Naive thymus-derived CD8-positive, alpha-beta T cell (primary cell): ENCODE data around the gene PARD3. TPM values are rescaled to one million over a fixed set of nuclear protein-coding genes. Genes with fewer than 3 reads are reported as not detected.

Experiments
- ATAC-seq, 2 donors: fragments of 150-1000 bp; cut with Tn5 transposase in 1 of 2; sonication (Bioruptor Pico), chemical (Tn5 transposase) in 1 of 2; 1 replicate in 1 of 2; 2 replicates in 1 of 2; pipeline ENCODE4 v1.10.0; 2021; ENCODE audit warnings: mild to moderate bottlenecking in 2 of 2, moderate library complexity in 2 of 2
- POLR2A ChIA-PET: fragments of 350-600 bp; sonication (Branson Sonifier 250); formaldehyde crosslinking; loops from one replicate; lab custom pipeline; 2021; ENCODE audit warnings: antibody characterized with exemption; lab: Charles Lee
- DNase-seq, 10 donors: peaks; one replicate each; pipeline versions ENCODE4 v3.0.0 to v3.0.0-alpha.2; 2020 to 2022
- H3K27ac Mint-ChIP-seq, 10 donors: one replicate each; pipeline ENCODE4 v1.8.0; 2020 to 2022; ENCODE audit warnings: mild to moderate bottlenecking in 10 of 10, mixed read lengths in 10 of 10, moderate library complexity in 4 of 10, inconsistent platforms in 1 of 10
- H3K27me3 Mint-ChIP-seq, 5 donors: one replicate each; pipeline ENCODE4 v1.8.0; 2021 to 2022; ENCODE audit warnings: mixed read lengths in 5 of 5
- H3K36me3 Mint-ChIP-seq, 3 donors: one replicate each; pipeline ENCODE4 v1.8.0; 2020 to 2022; ENCODE audit warnings: mixed read lengths in 3 of 3, mild to moderate bottlenecking in 2 of 3, inconsistent platforms in 1 of 3
- H3K4me1 Mint-ChIP-seq, 4 donors: one replicate each; pipeline ENCODE4 v1.8.0; 2021 to 2022; ENCODE audit warnings: mixed read lengths in 4 of 4
- H3K4me3 Mint-ChIP-seq, 10 donors: one replicate each; pipeline ENCODE4 v1.8.0; 2020 to 2022; ENCODE audit warnings: mild to moderate bottlenecking in 10 of 10, mixed read lengths in 10 of 10, moderate library complexity in 6 of 10, inconsistent platforms in 1 of 10
- H3K9me3 Mint-ChIP-seq, 9 donors: one replicate each; pipeline ENCODE4 v1.8.0; 2020 to 2022; ENCODE audit warnings: mixed read lengths in 9 of 9, mild to moderate bottlenecking in 3 of 9, inconsistent platforms in 1 of 9, moderate library complexity in 1 of 9
- polyA plus RNA-seq, 3 donors: library from polyadenylated mRNA; unstranded; fragments of 300-500 nt; fragmentation: Illumina TruSeq; gene quantifications; one replicate each; pipeline ENCODE4 v1.2.3, GENCODE V29; 2021
- total RNA-seq, 8 experiments: library from RNA in 2 of 8; stranded (reverse) in 2 of 8; gene quantifications; one replicate each; pipeline ENCODE4 v1.2.3 and lab custom pipeline; 2021 to 2026

Gene PARD3
- total and polyA plus RNA-seq, 5 experiments from 2014 or later: 0.10 to 0.51 (median 0.18) TPM

DNA sequence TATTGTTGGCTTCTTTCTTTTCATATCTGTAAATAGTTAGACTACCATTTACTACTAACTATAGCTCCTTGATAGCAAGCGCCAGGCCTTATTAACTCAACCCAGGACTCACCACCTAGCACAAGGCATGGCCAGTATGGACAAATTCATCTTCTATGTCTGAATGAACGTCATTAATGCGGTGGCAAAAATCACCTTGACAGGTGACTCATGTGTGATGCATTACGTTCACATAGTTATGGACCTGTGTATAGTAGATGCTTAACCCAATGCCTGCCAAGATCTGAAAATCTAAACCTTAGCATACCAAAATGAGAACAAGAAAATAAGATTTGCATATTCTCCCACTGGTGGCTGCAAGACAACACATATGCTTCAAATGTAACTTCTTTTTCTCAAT lies 300.8 kb downstream of the PARD3 start:
- no peaks in the 10 kb centered on the region for H3K4me1 Mint-ChIP-seq
- no peak for ATAC-seq
- DNase-seq: no peak
- no peaks in the 10 kb centered on the region for H3K9me3 Mint-ChIP-seq
- POLR2A ChIA-PET: no interaction called here
- H3K27me3 Mint-ChIP-seq: peaks cover 0 to 8% (median 0%) of the 10 kb centered on the region in 5 donors
- H3K36me3 Mint-ChIP-seq: no peaks in the 10 kb centered on the region
- no peak overlapping the region for H3K4me3 Mint-ChIP-seq
- no peak overlapping the region for H3K27ac Mint-ChIP-seq

DNA sequence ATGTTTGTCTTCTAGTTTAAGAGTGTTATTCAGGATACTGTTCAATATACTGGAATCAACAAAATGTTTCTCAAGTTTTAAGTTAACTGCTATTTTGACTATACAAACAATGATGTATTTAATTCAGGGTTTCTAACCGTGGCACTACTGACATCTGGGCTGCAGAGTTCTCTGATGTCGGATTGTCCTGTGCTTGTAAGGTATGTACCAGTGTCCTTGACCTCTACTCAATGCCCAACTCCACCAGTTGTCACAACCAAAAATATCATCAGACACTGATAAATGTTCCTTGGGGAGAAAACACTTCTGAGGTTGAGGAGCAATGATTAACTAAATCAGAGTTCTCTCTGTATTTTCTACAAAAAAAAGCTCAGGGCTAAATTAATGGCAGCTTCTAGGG lies 301.5 kb downstream of the PARD3 start:
- Mint-ChIP-seq H3K36me3 (no peaks in the 10 kb centered on the region), H3K27me3 (peaks cover 0 to 8% (median 0%) of the 10 kb centered on the region in 5 donors), H3K4me1 (no peaks in the 10 kb centered on the region), H3K9me3 (no peaks in the 10 kb centered on the region), H3K27ac (no peak overlapping the region), H3K4me3 (no peak overlapping the region)
- POLR2A ChIA-PET: no interaction called here
- DNase-seq: no peak
- ATAC-seq: no peak

- Mint-ChIP-seq H3K4me3 (no peak overlapping the region), H3K27me3 (peaks cover 0 to 3% (median 0%) of the 10 kb centered on the region in 5 donors), H3K36me3 (no peaks in the 10 kb centered on the region), H3K4me1 (no peaks in the 10 kb centered on the region), H3K9me3 (no peaks in the 10 kb centered on the region), H3K27ac (no peak overlapping the region)
- DNase-seq (no peak), ATAC-seq (no peak)
- POLR2A ChIA-PET: no interaction called here
Observed at GRCh38 chr10:34507217-34507616, 307.9 kb downstream of the PARD3 start.

DNA sequence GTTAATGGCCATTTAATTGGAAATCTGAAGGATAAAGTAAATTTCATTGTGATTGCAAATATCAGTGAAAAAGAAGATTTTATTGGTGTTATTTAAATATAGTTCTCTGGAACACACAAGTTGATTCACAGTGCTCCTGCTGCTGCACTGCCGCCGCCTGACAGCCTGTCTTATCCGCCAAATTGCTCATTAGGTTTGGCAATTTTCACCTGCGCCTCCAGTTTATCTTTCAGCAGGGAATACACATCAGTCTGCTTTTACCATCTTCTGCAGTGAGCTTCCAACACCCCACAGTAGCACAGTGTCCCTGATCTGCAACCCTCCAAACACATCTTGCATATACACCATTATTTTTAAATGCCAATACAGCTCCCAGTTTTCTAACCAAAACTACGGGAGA lies 308.3 kb downstream of the PARD3 start:
- Mint-ChIP-seq H3K27me3 (peaks cover 0 to 3% (median 0%) of the 10 kb centered on the region in 5 donors), H3K27ac (no peak overlapping the region), H3K36me3 (no peaks in the 10 kb centered on the region), H3K9me3 (no peaks in the 10 kb centered on the region), H3K4me1 (no peaks in the 10 kb centered on the region), H3K4me3 (no peak overlapping the region)
- POLR2A ChIA-PET: no interaction called here
- no peak for DNase-seq
- ATAC-seq: no peak

GRCh38 chr10:34505338-34505737 lies 309.8 kb downstream of the PARD3 start:
- Mint-ChIP-seq H3K9me3 (no peaks in the 10 kb centered on the region), H3K36me3 (no peaks in the 10 kb centered on the region), H3K4me3 (no peak overlapping the region), H3K27ac (no peak overlapping the region), H3K4me1 (no peaks in the 10 kb centered on the region), H3K27me3 (peaks cover 0 to 3% (median 0%) of the 10 kb centered on the region in 5 donors)
- ATAC-seq (no peak), DNase-seq (no peak)
- POLR2A ChIA-PET: no interaction called here

GRCh38 chr10:34504534-34504933 lies 310.6 kb downstream of the PARD3 start:
- H3K36me3 Mint-ChIP-seq: no peaks in the 10 kb centered on the region
- no peaks in the 10 kb centered on the region for H3K9me3 Mint-ChIP-seq
- no peaks in the 10 kb centered on the region for H3K4me1 Mint-ChIP-seq
- ATAC-seq: no peak
- no peak overlapping the region for H3K27ac Mint-ChIP-seq
- peaks cover 0 to 3% (median 0%) of the 10 kb centered on the region in 5 donors for H3K27me3 Mint-ChIP-seq
- no peak for DNase-seq
- POLR2A ChIA-PET: no interaction called here
- no peak overlapping the region for H3K4me3 Mint-ChIP-seq

DNA sequence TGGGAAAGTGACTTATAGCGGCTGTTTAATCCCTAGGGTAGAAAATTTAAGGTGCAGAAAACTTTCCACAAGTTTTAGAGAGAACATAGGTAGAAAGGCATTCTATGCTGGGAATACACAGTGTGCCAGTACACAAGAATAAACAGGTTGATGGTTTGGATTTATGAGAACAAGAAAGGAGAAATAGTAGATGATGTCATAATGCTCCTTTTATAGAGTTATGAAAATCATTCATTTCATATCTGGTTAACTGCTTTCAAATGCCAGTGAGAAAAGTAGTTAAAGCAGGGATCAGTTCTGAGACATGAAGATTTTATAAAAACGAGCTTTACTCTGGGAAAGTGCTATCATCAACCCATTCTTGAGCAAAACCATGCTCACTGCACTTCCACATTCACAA lies 311.4 kb downstream of the PARD3 start:
- Mint-ChIP-seq H3K36me3 (no peaks in the 10 kb centered on the region), H3K9me3 (no peaks in the 10 kb centered on the region), H3K4me3 (no peak overlapping the region), H3K27me3 (peaks cover 0 to 3% (median 0%) of the 10 kb centered on the region in 5 donors), H3K4me1 (no peaks in the 10 kb centered on the region), H3K27ac (no peak overlapping the region)
- ATAC-seq: no peak
- DNase-seq: no peak
- POLR2A ChIA-PET: no interaction called here

GRCh38 chr10:34499612-34500279 lies 315.4 kb downstream of the PARD3 start:
- H3K4me1 Mint-ChIP-seq: no peaks in the 10 kb centered on the region
- POLR2A ChIA-PET: no interaction called here
- no peak for ATAC-seq
- no peaks in the 10 kb centered on the region for H3K36me3 Mint-ChIP-seq
- no peak for DNase-seq
- H3K27me3 Mint-ChIP-seq: no peaks in the 10 kb centered on the region
- H3K9me3 Mint-ChIP-seq: no peaks in the 10 kb centered on the region
- no peak overlapping the region for H3K27ac Mint-ChIP-seq
- no peak overlapping the region for H3K4me3 Mint-ChIP-seq

- no peaks in the 10 kb centered on the region for H3K4me1 Mint-ChIP-seq
- DNase-seq (no peak), ATAC-seq (no peak)
- no peaks in the 10 kb centered on the region for H3K27me3 Mint-ChIP-seq
- H3K36me3 Mint-ChIP-seq: no peaks in the 10 kb centered on the region
- POLR2A ChIA-PET: no interaction called here
- H3K4me3 Mint-ChIP-seq: no peak overlapping the region
- no peak overlapping the region for H3K27ac Mint-ChIP-seq
- H3K9me3 Mint-ChIP-seq: no peaks in the 10 kb centered on the region
Observed at GRCh38 chr10:34498821-34499220, 316.3 kb downstream of the PARD3 start.

- no peaks in the 10 kb centered on the region for H3K27me3 Mint-ChIP-seq
- ATAC-seq (no peak), DNase-seq (no peak)
- no peaks in the 10 kb centered on the region for H3K9me3 Mint-ChIP-seq
- no peak overlapping the region for H3K4me3 Mint-ChIP-seq
- no peaks in the 10 kb centered on the region for H3K4me1 Mint-ChIP-seq
- H3K27ac Mint-ChIP-seq: no peak overlapping the region
- POLR2A ChIA-PET: no interaction called here
- no peaks in the 10 kb centered on the region for H3K36me3 Mint-ChIP-seq
Observed at GRCh38 chr10:34495938-34496337, 319.2 kb downstream of the PARD3 start.

GRCh38 chr10:34494012-34494411 lies 321.1 kb downstream of the PARD3 start:
- DNase-seq: no peak
- no peaks in the 10 kb centered on the region for H3K9me3 Mint-ChIP-seq
- H3K4me1 Mint-ChIP-seq: peaks cover 0 to 2% (median 0%) of the 10 kb centered on the region in 4 donors
- no peak for ATAC-seq
- H3K27me3 Mint-ChIP-seq: no peaks in the 10 kb centered on the region
- H3K27ac Mint-ChIP-seq: no peak overlapping the region
- H3K36me3 Mint-ChIP-seq: no peaks in the 10 kb centered on the region
- no peak overlapping the region for H3K4me3 Mint-ChIP-seq
- POLR2A ChIA-PET: no interaction called here

- POLR2A ChIA-PET: no interaction called here
- H3K36me3 Mint-ChIP-seq: no peaks in the 10 kb centered on the region
- no peak overlapping the region for H3K4me3 Mint-ChIP-seq
- H3K27ac Mint-ChIP-seq: no peak overlapping the region
- peaks cover 0 to 2% (median 0%) of the 10 kb centered on the region in 4 donors for H3K4me1 Mint-ChIP-seq
- no peaks in the 10 kb centered on the region for H3K9me3 Mint-ChIP-seq
- no peaks in the 10 kb centered on the region for H3K27me3 Mint-ChIP-seq
- ATAC-seq: no peak
- no peak for DNase-seq
Observed at GRCh38 chr10:34492081-34492480, 323.0 kb downstream of the PARD3 start.

DNA sequence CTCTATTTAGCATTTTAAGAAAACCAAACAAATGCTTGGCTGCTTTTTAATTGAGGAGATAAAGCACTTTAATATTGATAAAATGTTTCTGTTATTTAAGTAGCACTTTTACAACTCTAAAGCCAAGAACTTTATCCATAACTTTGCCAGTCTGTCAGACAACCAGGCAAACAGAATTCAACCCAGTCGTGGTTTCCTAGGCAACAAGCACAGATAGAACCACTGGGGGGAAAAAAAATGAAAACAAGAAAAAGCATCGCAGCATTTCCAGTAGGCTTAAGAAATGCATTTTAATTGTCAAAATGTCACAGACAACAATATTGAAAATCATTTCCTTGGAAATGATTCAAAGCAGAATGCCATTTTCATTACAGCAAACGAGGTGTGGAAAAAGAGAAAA lies 323.4 kb downstream of the PARD3 start:
- POLR2A ChIA-PET: no interaction called here
- Mint-ChIP-seq H3K4me3 (no peak overlapping the region), H3K27me3 (no peaks in the 10 kb centered on the region), H3K27ac (no peak overlapping the region), H3K9me3 (no peaks in the 10 kb centered on the region), H3K4me1 (peaks cover 0 to 2% (median 0%) of the 10 kb centered on the region in 4 donors), H3K36me3 (no peaks in the 10 kb centered on the region)
- DNase-seq (no peak), ATAC-seq (no peak)
